GM19372 (cell line): ENCODE measurements around the gene WDR93.

Experiments used
- ATAC-seq: cut with Tn5 transposase; IDR thresholded peaks from one replicate; pipeline ENCODE4 v1.9.1; 2021; ENCODE audit warnings: mild to moderate bottlenecking, low read depth, moderate library complexity; ENCODE audit not compliant: unreplicated experiment

Gene WDR93

DNA sequence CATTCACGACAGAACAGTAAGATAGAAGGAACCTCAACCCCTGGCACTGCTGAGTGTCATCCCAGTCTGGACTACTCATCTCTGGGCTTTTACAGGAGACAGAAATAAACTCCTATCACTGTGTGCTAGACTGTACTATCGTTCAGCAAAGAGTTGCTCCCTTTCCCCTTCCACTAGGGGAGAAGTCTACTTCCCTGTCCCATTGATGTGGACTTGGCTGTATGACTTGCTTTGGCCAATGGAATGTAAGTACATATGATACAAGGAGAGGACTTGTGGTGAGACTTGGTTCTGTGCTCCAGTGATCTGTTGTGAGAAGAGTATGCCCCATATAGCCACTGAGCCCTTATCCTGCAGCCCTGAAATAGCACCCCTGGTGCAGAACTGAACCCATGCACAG, 30.1 kb upstream of the WDR93 start:
- no peak for ATAC-seq

GRCh38 chr15:89662893-89663626, 27.6 kb upstream of the WDR93 start:
- ATAC-seq, result no peak

GRCh38 chr15:89664441-89665350, 25.9 kb upstream of the WDR93 start:
- no peak for ATAC-seq

DNA sequence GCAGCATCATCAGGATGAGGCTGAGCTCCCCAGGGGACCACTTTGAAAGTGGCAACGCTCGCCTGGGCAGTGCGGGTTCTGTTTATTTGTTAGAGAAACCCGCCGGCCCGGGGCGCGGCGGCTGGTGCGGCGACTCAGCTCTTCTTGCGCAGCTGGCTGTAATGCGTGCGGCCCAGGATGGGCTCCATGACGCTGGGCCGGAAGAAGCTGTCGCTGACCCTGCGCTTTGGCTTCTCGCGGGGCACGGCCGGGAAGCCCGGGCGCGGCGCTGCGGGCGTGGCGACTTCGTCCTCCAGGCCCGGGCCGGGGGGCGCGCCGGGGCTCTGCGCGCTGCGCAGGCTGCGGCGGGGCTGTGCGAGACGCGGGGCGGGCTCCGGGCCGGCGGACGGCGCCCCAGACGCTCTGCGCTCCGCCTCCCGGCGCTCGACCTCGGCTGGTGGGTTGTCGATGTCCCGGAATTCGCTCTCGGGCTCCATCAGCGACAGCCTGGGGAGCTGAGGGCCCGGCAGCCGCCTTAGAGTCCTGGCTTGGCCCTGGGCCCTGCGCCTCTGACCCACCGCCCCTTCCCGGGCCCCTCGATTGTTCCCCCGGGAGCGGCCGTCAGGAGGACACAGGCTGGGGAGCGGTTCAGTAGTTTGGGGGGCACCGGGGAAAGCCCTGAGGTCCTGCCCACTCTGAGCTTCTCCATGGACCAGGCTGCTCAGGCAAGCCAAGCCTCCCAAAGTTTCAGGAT, 25.0 kb upstream of the WDR93 start:
- ATAC-seq, result peak; percentile 76

DNA sequence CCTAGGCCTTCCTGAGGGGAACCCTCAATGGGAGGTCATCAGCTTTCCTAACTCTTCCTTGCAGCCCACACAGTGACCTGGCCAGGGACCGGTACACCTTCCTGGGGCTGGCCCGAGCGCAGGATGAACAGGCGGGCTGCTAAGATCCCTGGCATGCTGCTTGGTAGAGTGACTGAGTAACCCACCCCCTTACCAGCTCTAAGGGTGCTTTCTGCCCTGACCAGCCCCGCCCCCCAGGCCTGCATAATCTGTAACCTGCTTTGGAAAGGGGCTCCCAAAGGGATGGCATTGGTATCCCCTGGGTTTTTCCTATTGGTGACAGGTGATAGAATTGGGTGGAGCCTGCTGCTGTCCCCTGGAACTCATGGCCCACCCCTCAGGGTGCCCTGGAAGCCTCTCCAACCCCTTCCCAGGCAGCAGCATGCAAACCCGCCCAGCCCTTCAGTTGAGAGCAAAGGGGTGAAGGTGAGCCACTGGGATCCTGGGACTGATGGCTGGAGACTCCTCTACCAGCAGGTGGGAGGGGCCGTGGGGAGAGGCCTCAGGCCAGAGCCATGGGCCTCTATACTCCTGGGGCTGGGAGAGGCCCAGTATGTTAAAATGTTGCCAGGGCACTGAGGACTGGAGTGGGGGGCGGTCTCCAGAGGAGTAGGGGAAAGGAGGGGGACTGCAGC, 24.3 kb upstream of the WDR93 start:
- no peak for ATAC-seq

DNA sequence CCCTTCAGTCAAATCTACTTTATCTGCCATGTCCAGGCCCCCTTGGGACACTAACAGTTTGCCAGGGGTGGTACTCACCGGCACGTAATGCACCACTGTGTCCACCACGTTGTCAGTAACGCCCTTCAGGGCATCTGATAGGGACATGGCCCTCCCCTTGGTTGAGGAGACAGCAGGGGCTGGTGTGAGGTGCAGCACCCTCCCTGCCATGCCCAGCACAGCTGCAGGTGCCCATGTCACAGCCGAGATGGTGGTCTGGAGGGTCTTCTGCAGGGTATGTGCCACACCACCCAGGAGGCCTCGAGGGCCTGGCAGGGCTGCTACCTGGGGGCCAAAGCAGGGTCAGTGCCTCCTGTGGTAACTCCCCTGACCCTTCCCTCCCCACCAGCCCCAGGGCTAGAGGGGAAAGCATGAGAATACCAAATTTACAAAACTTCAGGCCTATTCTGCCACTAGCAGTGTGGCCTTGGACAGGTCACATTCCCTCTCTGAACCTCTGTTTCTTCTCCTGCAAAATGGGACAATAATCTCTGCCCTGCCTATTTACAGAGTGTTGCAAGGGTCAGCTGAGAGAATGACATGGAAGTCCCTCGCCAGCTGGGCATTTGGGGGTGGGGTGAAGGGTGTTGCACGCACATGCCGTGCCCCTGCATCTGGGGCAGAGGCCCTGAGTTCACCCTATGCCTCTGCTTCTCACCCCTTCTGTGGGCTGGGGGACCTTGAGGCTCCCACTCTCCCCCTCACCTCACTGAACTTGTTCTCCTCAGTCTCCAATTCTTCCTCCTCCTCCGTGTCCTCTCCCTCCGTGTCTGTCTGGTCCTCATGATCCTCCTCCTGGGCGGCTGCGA, 23.5 kb upstream of the WDR93 start:
- no peak for ATAC-seq

GRCh38 chr15:89667706-89667960, 23.0 kb upstream of the WDR93 start:
- ATAC-seq, result no peak

- ATAC-seq, result no peak
Measured at GRCh38 chr15:89668171-89668570, 22.4 kb upstream of the WDR93 start.

GRCh38 chr15:89669309-89669865, 21.2 kb upstream of the WDR93 start:
- ATAC-seq, result no peak

DNA sequence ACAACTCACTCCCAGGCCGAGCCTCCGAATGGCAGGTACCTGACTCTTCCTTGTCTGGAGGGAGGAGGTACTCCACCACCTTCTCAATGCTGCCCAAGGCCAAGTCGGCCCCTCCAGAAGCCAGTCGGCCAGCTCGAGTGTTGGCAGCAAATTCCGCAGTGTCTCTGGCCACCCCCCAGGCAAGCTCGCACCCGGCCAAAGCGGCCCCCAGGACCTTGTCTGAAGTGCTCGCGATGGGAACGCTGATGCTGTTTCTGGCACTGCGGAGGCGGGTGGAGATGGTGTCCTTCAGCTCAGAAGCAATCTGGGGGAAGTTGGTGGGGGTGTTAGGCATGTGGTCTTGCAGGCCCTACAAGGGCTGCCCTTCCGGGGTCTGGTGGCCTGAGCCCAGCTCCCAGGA, 20.7 kb upstream of the WDR93 start:
- no peak for ATAC-seq

DNA sequence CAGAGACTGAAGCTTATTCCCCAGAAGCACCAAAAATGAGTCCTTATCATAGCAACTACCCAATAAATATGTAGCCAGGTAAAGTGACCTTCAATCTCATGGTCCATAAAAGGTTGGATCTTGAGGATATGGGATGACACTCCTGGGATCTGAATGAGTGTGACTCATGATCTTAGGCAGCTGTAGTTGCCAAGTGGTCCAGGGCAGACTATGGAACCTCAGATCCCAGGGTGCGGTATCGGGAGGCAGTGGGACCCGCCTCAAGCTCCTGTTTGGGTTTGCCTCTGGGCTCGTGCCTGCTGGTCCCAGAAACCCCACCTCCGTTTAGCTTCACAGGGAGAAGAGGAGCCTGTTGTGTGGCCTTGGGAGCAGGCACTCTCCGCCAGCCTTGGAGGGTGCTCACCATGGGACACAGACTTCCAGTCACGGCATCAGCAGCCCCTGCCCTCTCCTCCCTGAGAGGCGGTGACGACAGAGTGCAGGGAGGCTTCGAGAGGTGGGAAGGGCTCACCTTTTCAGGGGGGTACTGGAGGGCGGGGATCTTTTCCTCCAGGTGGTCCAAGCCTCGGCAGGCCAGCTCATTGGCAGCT, 19.5 kb upstream of the WDR93 start:
- ATAC-seq, result no peak

DNA sequence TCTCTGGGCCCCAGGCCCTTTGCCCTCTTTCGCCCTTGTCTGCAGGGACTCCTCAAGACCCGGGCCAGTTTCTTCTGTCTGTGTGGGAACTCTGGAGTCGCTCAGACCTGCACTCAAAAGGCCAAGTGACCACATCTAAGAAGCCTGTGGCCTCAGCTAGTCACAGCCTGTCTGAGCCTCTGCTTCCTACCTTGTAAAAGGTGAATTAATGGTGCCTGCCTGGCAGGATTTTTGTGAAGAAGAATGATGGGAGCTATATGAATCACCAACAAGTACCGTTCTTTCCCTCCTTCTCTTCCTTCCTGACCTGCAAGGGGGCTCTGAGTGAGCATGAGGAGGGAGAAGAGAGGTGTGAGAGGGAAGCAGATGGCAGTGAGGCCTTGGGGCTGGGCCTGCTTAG, 18.9 kb upstream of the WDR93 start:
- no peak for ATAC-seq

DNA sequence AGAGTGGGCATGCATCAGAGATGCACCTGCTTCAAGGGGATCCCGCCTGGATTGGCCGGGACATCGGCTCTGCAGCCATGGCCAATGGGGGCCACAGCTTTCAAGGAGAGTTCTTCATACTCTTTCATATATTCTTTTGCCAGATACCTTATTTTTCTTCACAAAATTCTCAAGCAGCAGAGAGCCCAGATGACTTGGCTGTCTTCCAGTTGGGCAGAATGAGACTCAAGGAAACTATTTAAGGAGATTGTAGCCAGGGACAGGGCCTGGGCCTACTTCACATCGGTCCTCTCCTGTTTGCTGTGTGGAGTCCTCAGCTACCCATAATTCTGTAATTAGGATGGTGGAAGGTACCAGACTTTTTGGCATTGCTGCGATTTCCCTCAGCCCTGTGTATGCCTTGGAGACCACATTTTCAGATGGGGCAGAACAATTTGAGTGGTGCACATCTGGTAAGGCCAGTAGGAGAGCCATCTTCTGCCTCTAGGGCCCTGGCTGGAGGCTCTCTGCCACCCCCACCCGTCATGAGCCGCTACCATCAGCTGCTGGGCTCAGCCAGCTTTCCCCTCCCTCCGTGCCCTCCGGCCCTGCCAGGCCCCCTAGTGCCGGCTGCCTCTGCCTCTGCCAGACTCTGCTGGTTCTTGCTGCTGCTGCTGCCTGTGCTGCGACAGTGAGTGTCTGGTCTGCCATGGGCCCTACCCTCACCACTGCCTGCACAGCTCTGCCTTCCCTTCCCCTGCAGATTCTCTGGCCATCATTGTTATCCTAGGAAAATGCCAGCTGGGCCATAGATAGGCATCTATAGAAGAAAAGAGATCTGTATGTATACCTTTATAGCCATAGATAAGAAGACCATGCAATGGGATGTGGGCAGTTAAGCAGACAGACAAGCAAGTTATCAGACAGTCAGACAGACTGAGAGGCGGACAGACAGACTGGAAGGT, 18.1 kb upstream of the WDR93 start:
- no peak for ATAC-seq

DNA sequence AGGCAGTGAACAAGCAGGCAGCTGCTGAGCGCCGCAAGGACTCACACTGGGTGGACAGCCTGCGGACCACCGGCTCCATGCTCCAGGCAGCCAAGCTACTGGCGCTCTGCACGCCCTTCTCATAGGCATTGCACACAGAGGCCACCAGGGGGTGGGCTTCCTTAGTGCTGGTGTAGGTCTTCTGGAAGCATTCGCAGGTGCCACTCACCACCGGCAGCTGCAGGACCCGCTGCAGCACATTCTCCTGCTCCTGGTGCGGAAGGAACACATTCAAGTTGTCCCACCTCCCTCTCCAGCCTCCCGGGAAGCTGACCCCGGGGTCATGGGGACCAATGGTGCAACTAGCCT, 17.5 kb upstream of the WDR93 start:
- no peak for ATAC-seq

- no peak for ATAC-seq
Measured at GRCh38 chr15:89674526-89674925, 16.1 kb upstream of the WDR93 start.

- no peak for ATAC-seq
Measured at GRCh38 chr15:89675606-89676005, 15.0 kb upstream of the WDR93 start.

DNA sequence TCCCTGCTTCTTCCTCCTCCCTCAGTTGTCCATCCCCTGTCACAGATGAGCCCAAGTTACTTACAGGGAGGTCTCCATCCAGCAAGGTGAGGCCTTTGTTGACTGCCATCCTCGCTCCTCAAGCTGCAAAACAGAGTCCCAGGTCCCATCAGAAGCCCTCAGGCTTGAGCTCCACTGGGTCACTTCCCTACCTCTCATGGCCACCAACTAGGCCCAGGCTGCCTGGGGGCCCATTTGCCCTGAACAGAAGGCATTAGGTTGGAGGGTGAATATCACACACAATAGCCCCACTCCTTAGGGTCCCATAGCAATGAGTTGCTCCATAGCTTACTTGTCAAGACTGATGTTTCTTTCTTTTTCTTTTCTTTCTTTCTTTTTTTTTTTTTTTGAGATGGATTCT, 13.2 kb upstream of the WDR93 start:
- no peak for ATAC-seq

- ATAC-seq, result no peak
Measured at GRCh38 chr15:89679212-89679611, 11.4 kb upstream of the WDR93 start, which contains the start of gene PLIN1. PLIN1 (minus strand) TSS chr15:89679367; CDS start chr15:89677489, 1,878 bp downstream.
